HUDEP-2 (cell line): Measurements from ENCODE around the gene SLC13A3.
A peak's percentile ranks its signal among the peaks of the same experiment; 100 is the strongest.

ENCODE experiments used
- DNase-seq, 76 experiments: peaks; one replicate each; lab custom pipeline; 2025; ENCODE audit not compliant: unreplicated experiment in 76 of 76; lab: John Stamatoyannopoulos, UW

Gene SLC13A3

DNA sequence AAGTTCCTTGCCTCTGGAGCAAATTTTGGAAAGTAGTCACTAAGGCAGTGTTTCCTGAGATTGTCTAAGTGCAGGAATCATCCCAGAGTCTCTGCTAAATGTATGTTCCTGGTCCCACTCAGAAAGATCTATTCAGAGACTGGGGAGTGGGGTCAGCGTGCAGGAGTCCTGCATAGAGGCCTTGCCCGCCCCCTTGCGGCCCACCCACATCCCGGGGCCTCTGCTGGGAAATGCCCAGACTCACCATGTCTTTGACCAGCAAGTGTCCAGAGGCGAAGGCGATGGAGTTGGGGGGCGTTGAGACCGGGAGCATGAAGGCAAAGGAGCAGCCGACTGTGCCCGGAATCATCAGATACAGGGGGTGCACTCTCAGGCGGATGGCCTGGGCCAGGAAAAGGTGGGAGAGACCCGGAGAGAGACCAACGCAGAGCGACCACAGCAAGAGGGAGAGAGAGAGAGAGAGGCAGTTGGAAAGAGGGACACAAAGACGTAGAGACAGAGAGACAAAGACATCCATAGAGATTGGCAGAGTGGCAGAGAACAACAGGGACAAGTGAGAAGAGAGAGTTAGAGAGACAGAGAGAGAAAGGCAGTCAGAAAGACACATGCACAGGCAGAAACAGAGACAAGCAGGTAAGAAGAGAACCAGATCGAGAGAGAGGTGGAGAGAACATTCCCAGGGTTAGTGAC lies 87.9 kb downstream of the SLC13A3 start:
- no peak for DNase-seq

DNA sequence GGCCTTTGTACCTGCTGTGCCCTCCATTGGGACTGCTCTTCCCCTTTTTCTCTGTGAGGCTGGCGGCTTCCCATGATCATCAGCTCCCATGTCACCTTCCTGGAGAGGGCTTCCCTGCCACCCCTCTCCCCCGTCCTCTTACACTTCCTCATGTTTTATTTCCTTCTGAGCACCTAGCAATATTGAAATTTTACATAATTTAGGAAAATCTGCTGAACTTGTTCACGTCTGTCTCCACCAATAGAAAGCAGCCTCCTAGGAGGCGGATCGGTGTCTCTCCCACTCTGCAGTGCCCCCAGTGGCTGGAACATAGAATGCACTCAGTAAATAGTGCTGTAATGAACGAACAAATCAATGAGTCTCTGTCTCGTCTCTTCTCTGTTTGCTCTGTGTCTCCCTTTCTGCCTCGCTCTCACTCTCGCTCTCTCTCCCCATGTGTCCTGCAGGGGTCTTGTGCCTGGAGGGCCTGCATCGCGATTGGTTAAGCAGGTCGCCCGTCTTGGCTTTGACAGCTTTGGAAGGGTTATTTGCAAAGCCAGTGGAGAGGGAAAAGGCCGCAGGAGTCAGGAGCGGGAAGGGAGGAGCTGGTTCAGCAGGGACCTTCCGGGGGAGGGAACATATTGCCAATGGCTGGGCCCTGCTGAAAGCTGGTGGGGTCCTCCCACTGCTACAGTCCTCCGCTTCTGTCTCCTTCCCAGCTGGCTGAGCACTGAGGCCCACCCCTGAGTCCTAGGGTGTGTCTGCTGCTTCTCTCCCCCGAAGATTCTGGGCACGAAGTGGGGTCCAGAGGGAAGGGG lies 88.7 kb downstream of the SLC13A3 start:
- DNase-seq = peak in 46 of 76 experiments; percentile 2 to 55 (median 24)

DNA sequence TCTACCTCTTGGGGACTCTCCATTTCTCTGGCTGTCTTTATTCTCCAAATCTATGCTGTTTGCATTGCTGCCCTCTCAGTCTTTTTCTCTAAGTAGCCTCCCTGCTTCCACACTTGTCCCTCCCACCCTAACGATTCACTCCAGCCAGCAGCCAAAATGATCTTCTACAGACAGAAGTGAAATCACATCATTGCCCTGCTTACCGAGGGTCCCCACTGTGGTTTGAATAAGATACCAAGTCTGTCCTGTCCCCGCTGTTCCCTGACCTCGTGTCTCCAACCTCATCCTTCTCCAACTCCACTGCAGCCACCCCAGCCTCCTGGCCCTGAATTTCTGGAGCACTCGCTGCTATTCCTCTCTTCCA lies 89.3 kb downstream of the SLC13A3 start:
- DNase-seq = no peak

DNA sequence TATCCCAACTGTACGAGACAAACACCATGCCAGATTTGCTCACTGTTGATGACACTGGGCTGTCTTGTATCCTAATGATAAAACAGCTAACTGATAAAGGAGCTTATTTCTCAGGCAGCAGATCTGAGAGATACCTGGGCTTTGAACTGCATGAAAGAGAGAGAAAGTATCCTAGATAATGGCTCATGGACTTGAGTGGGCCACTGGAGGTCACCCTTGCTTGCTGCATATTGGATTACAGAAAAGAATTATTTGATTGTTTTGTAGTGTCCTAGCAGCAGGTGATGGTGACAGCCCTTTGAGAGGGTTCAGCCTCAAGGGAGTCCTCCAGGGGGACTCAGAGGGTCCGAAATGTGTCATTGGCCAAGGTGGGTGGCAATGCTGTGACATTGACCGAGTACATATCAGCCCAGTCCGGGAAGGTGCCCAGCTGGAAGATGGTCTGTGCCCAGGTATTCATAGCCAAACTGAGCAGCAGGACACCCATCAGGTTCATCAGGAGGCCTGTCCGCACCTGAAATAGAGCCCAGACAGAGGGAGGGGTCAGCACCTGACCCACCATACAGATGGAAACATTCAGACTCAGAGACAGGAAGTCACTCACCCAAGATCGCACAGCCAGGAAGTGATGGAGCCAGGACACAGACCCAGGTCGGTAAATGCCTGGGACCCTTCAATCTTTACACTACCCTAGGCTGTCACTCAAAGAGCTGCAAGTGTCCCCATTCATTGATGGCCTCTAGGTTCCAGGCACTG lies 91.4 kb downstream of the SLC13A3 start:
- DNase-seq = peak in 2 of 76 experiments; percentile 7 to 11

DNA sequence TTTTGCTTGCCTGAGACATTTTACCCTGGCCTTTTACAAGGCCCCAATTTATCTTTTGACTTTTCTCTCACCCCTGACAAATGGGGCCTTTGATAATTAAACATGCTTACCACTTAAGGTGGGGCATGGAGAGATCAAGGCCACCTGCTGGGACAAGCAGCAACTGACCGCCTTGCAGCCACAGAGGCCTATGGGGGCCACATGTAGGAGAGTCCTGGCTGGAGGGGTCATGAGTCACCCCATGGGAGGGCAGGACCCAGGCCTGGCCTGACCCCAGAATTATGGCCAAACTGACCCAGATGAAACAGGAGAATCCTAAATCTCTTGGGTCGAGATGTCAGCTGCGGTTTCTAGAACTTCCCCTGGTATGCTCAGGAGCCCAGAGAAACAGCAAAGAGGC lies 92.3 kb downstream of the SLC13A3 start:
- no peak for DNase-seq

DNA sequence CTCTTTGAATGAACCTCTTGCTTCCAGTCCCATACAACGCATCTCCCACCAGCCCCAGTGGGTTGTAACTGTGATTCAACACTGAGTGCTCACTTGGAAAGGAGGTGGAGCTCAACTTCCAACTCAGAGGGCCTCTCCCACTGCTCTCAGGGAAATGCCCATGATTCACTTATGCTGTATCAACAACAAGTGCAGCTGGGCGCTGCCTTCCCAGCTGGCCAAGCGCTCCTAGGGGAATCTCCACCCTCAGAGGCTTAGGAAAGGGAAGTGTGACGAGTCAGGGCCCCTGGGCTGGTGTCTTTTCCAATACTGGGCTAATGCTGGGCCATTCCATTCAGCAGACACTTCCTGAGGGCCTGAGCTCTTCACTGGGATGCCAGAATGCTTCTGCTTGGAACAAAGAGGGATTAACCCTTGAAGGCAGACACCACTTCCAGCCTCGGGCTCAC lies 92.7 kb downstream of the SLC13A3 start:
- no peak for DNase-seq

DNA sequence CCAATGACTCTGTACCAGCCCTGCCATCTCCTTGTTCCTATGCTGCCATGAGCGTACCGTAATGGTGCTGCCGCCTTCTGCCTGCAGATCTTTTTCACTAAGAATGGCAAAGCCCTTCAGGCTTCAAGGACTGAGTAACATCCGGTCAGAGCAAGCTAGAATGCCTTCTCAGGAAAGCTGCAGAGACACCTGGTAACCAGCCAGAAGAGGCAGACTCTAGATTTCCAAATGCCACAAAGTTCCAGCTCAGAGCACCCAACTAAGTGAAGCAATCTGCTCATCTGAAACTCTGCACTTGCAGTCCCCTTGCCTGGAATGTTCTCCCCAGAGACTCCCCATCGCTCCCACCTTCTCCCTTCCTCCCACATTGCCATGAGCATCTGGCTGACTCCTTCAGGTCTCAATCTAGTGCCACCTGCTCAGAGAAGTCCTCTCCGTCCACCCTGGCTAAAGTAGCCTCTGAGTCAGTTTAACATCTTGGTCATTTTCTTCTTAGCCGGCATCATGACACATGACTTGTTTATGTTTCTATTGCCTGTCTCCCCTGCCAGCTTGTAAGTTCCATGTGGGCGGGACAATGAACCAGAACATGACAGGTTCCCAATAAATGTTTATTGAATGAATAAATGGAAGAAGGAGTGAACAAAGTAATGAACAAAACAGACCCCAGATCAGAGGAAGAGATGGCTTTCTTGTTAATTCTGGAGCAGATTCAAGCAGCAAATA lies 93.9 kb downstream of the SLC13A3 start:
- DNase-seq = no peak

DNA sequence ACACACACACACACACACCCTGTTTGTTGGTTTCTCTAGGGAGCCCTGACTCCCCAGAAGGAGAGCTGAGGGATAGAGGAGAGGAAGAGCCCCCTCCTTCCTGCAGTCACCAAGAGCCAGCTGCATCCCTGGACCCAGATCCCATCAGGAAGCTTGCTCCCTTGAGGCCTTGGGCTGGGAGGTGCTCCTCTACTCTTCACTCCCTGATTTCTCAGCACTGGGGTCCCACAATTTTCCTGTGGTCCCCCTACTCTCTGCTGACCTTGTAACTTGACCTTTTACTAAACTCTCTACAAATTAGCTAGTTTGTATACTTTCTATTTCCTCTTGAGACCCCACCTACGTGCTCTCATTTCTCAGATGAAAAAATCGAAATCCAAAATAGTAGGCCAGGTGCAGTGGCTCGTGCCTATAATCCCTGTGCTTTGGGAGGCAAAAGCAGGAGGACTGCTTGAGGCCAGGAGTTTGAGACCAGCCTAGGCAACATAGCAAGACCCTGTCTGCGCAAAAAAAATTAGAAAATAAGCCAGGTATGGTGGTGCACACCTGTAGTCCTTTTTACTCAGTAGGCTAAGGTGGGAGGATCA lies 95.8 kb downstream of the SLC13A3 start:
- no peak for DNase-seq

DNA sequence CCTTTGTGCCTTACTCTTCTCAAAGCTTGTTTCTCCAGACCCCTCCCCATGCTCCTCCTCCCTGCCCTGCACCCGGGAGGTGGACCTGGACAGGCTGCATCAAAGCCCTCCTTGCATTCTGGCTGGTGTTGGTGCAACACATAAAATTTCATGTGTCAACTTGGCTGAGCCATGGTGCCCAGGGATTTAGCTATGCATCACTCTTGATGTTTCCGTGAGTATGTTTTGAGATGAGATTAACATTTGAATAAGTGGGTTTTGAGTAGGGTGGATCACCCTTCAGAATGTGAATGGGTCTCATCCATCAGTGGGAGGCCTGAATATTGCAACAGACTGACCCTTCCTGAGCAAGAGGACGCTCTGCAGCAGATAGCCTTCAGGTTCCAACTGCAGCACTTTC lies 96.4 kb downstream of the SLC13A3 start:
- DNase-seq = no peak

DNA sequence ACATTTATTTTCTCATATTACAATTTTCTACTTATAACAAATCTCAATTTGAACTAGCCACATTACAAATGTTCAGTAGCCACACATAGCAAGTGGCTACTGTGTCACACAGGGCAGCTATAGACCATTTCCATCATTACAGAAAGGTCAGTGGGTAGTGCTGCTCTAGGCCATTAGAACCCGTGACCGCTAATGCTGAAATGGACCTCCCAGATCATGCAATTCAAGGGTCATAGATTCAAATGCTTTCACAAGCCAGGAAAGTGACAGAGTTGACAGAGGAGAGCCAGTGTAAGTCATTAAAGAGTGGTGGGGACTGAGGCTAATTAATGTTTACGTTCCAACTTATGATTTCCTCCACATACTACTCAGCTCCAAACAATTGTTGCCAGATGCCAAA lies 97.3 kb downstream of the SLC13A3 start:
- no peak for DNase-seq

DNA sequence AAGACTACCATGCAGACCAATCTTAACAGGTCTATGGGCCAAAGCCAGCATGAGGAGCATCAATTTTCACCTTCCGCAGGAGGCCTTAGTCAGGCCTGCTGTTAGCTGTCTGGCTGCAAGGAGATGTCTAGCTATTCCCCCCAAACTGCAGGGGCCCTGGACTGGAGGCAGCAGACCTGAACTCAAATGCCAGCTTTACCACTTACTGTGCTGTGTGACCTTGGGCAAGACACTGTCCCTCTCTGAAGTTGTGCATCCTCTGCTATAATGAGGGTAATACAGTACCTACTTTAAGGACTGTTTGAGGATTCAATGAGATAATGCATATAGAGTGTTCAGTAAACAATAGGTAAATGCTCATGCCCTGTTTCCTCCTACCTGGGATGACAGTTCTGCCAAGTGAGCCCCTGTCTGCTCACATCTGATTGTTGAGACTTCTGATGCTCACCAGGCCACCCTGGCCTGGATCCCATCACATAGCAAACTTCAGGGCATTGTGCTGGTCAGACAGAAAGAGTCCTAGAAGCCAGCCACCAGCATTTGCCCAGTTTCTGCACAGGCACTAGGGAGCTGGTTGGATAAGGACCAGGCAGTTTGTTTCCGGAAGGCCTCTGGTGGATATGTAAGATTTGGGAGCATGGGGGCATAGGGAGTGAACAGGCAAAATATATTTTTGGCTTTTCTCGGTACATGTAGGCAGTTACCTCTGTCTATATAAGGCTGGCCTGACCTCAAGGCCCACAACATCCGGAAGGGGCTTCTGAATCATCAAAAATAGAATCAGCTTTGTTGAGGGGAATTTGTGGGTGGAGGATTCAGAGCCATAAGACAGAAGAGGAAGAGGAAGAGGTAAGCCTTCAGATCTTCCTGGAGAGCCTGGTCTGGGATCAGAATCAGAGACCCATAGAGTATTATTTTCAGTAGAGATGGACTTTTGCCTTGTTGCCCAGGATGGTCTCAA lies 98.5 kb downstream of the SLC13A3 start:
- DNase-seq = no peak

DNA sequence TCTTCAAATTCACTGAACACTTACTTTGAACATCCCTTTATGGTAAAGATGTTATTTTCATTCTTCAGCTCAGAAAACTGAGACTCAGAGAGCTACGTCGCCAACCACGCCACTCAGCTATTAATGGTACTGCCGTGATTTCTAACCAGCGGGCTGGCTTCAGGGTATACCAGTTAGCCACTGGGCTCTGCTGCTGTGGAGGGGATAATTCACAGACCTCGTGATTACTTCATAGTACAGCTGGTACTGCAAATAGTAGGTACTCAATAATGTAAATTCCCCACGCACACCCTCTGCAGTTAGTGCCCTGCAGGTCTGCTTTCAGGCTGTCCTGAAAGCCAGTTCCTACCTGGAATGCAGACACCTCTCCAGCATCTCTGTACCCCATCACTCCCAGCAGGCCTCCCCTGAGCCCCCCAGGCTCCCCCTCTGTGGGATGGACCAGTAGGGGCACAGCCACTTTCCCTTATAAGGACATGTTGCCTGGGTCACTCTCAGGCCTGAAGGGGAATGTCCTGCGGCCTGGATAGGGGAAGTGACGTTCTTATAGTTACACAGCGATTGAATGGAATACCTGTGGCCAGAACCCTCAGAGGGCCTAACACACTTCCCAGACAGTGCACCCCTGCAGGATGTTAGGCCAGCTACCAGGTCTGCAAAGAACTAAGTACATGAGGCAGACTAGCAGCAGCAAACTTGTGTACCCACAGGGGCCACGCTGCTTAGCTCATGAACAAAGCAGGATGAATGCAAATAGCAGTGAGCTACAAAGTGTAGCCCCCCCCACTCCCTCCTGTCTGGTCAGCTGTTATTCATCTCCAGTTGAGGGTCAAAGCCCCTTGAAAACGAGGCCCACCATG lies 99.5 kb downstream of the SLC13A3 start:
- no peak for DNase-seq

DNA sequence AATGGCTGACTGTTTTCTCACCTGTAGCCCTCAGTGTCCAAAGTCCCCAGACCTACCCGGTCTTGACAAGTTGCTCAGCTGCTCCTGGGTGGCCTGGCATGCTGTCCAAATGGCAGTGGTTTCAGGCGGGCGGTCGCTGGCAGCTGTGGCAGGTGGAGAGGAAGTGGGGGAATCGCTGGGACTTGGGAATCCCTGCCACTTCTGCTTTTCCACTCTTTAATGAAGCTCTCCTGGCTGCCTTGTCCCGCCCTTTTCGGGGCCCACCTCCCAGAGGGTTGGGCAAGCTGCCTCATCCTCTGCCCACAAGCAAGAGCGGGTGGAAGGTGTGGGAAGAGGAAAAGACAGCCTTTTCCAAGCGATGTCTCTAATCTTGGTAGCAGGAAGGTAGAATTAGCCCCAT lies 100.8 kb downstream of the SLC13A3 start, which contains the start of gene OCSTAMP:
Gene OCSTAMP (minus strand): TSS at position 194 of the 400 bp plus-strand sequence. CDS start 94 bp downstream, at position 100.
- DNase-seq = no peak

DNA sequence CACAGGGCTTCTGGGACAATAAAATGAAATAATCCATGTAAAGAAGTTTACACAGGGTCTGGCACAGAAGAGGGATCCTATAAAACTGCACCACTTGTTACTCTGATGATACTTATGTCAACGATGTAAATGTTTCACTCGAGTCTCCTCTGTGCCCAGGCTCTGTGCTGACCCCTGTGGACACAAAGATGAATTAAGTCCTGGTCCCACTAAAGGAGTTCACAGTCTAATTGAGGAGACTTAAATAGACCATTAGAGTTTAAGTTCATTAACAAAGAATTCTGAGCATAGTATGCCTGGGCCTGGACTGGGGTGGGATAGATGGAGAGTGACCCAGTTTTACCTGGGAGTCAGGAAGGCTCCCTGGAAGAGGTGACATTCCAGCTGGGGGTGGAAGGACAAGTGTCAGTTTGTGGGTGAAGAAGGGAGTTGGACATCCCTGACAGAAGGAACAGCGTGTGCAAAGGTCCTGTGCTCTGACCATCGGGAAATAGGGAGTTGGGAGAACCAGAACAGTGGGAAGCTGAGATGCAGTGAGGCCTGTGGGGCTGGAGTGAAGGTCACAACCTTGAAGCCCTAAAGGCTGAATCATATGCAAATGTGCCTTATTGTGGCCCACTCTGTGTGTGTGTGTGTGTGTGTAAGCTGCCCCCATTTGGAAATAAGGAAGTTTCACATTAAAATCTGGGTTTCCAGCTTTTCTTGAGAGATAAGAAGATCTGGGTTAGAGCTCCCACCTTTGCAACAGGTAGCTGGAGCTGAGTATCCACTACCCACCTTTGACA lies 101.9 kb downstream of the SLC13A3 start:
- no peak for DNase-seq

DNA sequence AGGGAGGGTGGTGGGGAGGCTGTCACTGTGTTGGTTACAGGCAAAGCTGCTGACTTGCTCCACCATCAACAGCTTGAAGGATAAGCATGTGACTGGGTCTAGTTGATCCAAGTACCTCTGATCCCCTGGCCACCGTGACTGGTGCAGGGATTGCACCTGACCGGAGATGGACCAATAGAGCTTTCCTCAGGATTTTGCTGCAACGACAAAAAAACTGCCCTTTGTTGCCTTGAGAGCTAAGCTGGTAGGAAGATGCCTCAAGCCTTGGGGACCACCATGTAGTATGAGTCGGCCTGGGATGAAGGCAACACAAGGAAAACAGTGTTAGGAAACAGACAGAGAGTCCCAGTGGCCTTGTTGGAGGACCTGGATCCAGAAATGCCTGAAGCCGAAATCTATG lies 102.6 kb downstream of the SLC13A3 start:
- DNase-seq = no peak

DNA sequence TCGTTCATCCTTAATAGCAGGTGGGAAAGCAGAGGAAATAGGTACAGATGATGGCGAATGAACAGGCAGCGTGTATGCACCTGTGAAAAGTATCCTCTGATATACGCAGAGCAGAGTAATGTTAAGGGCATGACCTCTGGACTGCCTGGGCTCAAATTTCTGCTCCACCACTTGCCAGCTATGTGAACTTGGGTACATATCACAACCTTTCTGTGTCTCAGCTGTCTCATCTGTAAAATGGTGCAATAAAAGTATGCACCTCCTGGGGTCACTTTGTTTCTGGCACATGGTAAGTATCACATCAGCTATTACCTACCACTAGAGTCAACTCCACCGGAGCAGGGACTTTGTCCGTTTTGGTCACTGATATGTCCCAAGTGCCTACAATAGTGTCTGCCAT lies 103.3 kb downstream of the SLC13A3 start:
- no peak for DNase-seq

DNA sequence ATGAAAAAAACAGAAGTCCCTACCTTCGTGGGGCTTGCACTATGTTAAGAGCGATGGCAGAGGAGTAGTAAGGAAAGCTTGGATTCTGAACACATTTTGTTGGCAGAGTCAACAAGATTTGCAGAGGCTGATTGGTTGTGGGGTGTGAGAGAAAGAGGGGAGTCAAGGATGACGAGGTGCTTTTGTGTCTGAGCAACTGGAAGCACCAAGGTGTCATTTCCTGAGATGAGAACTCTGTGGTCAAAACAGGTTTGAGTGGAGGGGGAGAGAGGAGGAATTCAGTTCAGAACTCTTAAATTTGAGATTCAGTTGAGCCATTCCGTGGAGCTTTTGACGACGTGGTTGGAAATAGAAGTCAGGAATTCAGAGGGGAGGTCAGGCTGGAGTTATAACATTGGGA lies 104.3 kb downstream of the SLC13A3 start:
- no peak for DNase-seq

DNA sequence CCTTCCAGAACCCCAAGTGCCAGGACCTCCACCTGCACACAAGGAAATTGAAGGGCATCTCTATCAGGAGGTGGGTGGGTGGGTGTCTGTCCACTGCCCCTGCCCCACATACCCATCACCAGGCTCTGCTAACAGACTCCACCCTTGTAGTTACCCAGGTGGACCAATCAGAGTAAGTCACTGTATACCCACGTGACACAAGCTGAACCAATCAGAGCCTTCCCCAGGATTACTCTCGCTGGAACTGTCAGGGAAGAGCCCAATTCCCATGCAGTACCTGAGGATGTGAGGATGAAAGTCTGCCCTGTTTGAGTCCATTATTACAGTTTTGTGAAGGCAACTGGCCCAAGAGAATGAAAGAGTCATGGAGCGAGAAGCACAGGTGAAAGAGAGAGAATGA lies 105.0 kb downstream of the SLC13A3 start:
- DNase-seq = no peak
